Inflammatory macrophage (primary cell): ENCODE results near the gene NME8.

Source experiments
- DNase-seq, 2 donors: peaks; one replicate each; pipeline ENCODE4 v3.0.0-alpha.2; 2020 to 2022

Gene NME8

DNA sequence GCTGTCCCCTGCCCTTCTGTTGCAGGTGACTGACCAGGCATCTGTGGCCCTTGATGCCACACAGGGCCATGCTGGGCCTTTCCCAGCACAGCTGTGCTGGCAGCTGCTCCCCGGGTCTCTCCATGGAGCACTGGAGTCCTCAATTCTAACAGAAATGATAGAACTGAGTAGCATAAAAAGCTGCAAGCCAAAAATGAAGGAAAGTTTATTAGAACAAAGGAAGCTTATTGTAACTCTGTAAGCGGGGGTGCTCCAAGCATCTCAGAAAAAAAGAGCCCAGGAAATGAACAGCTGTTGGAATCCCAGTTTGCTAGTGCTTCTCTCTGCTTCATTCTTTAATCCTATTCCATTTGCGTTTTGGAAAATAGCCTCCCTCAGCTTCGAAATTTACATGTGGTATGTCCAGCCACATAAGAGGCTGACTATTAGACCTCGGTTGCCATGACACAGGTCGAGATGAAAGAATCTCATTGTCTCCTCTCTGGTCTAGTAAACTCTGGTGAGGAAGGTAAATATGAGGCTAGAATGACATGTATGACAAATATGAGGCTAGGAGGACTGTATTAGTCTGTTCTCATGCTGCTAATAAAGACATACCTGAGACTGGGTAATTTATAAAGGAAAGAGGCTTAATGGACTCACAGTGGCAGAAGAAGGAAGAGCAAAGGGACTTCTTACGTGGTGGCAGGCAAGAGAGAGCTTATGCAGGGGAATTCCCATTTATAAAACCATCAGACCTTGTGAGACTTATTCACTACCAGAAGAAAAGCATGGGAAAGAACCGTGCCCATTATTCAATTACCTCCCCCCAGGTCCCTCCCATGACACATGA, 95.7 kb downstream of the NME8 start:
- no peak for DNase-seq

- no peak for DNase-seq
Observed at GRCh38 chr7:37944737-37945054, 96.3 kb downstream of the NME8 start.

- DNase-seq, result no peak
Observed at GRCh38 chr7:37945336-37945735, 96.9 kb downstream of the NME8 start.

DNA sequence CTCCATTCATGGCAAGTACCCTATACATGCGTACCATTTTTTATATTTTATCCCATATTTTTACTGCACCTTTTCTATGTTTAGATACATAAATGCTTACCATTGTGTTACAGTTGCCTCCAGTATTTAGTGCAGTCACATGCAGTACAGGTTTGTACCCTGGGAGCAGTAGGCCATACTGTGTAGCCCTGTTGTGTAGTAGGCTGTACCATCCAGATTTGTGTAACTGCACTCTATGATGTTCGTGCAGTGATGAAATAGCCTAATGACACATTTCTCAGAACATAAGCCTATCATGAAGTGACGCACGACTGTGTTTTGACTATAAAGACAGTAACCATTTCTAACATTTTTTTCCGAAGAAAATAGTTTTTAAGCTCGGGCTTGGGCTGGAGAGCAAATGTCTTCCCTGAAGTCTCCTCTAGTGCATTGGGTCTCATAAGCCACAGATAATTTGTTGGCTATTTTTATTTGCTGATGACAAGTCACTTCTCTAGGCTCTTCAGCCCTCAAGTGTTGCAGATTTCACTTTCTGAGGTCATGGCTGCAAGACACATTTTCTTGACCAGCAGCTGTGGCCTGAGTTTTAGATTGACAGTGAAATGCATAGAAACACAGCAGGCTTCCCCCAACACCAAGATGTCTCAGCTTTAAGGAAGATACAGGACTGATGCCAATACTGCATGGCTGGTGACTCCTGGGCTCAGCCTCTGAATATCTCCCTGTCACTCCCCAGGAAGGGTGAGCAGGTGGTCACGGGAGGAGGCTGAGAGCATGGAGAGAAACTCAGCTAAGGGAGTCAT, 98.9 kb downstream of the NME8 start:
- no peak for DNase-seq

GRCh38 chr7:37947941-37948210, 99.5 kb downstream of the NME8 start:
- DNase-seq, result no peak
